BLaER1 treated with 17β-estradiol and CSF1 and Interleukin-3, amounts not matched to agents 10 nM and 100 nM (cell line): ENCODE measurements around the gene MAML3.

Source experiments
- H3K27ac ChIP-seq, 11 experiments: shearing (Covaris generic); formaldehyde crosslinking; 2 replicates each; pipeline ENCODE4 v1.8.1; 2022
- H3K27me3 ChIP-seq, 11 experiments: shearing (Covaris generic); formaldehyde crosslinking; 2 replicates each; pipeline ENCODE4 v1.8.1; 2022
- H3K36me3 ChIP-seq, 11 experiments: shearing (Covaris generic); formaldehyde crosslinking; 2 replicates each; pipeline ENCODE4 v1.8.1; 2022
- H3K4me1 ChIP-seq, 10 experiments: shearing (Covaris generic); formaldehyde crosslinking; 2 replicates each; pipeline ENCODE4 v1.8.1; 2022
- H3K4me2 ChIP-seq, 11 experiments: shearing (Covaris generic); formaldehyde crosslinking; 2 replicates each; pipeline ENCODE4 v1.8.1; 2022
- H3K4me3 ChIP-seq, 10 experiments: shearing (Covaris generic); formaldehyde crosslinking; 2 replicates each; pipeline ENCODE4 v1.8.1; 2022
- H3K9ac ChIP-seq, 11 experiments: shearing (Covaris generic); formaldehyde crosslinking; 2 replicates each; pipeline ENCODE4 v1.8.1; 2022
- H3K9me3 ChIP-seq, 11 experiments: shearing (Covaris generic); formaldehyde crosslinking; replicated peaks in 1 of 11; 2 replicates each; pipeline ENCODE4 v1.8.1; 2022
- H4K20me1 ChIP-seq, 11 experiments: shearing (Covaris generic); formaldehyde crosslinking; 2 replicates each; pipeline ENCODE4 v1.8.1; 2022
- Cebpa-rat ChIP-seq, 11 experiments: shearing (Covaris generic); IDR thresholded peaks; 2 replicates each; pipeline ENCODE4 v1.8.1; 2022

MAML3 gene

GRCh38 chr4:139986689-139987501 lies 167.1 kb downstream of the MAML3 start:
- Histone ChIP-seq H3K4me2 (peak overlapping the region in 3 of 11 experiments; percentile 4 to 79 (median 70); a peak in 4 of 22 replicates), H3K9ac (no peak overlapping the region), H3K4me3 (no peak overlapping the region), H3K36me3 (peaks cover 0 to 4% (median 0%) of the 10 kb centered on the region in 11 experiments; a peak in 5 of 22 replicates), H3K4me1 (peaks cover 0 to 80% (median 30%) of the 10 kb centered on the region in 10 experiments; a peak in 15 of 20 replicates), H3K27ac (0 out of 22 replicates have a peak overlapping the region, but pooled peaks of 1 of the 11 experiments have one; percentile 1), H3K27me3 (no peaks in the 10 kb centered on the region), H4K20me1 (no peaks in the 10 kb centered on the region; a peak in 2 of 22 replicates), H3K9me3 (peaks cover 5 to 21% (median 7%) of the 10 kb centered on the region in 11 experiments; a peak in 18 of 22 replicates)
- no peak for TF ChIP-seq Cebpa-rat (IDR thresholded peaks at IDR 0.05)

- Histone ChIP-seq H3K9me3 (peaks cover 0 to 16% (median 0%) of the 10 kb centered on the region in 11 experiments; a peak in 6 of 22 replicates), H3K4me3 (no peak overlapping the region), H3K36me3 (no peaks in the 10 kb centered on the region; a peak in 3 of 22 replicates), H3K27me3 (no peaks in the 10 kb centered on the region), H3K4me1 (peaks cover 0 to 86% (median 31%) of the 10 kb centered on the region in 10 experiments; a peak in 15 of 20 replicates), H4K20me1 (no peaks in the 10 kb centered on the region; a peak in 2 of 22 replicates), H3K9ac (no peak overlapping the region), H3K4me2 (peak overlapping the region in 3 of 11 experiments; percentile 62 to 79 (median 70); a peak in 5 of 22 replicates), H3K27ac (0 out of 22 replicates have a peak overlapping the region, but pooled peaks of 1 of the 11 experiments have one; percentile 1)
- TF ChIP-seq Cebpa-rat (IDR thresholded peaks at IDR 0.05) = no peak
These were observed 167.9 kb downstream of the MAML3 start for GRCh38 chr4:139986106-139986505.

- Histone ChIP-seq H3K27me3 (no peaks in the 10 kb centered on the region), H3K4me2 (peak overlapping the region in 4 of 11 experiments; percentile 14 to 79 (median 66); a peak in 7 of 22 replicates), H3K36me3 (peaks cover 0 to 2% (median 0%) of the 10 kb centered on the region in 11 experiments; a peak in 7 of 22 replicates), H4K20me1 (no peaks in the 10 kb centered on the region; a peak in 2 of 22 replicates), H3K27ac (no peak overlapping the region), H3K9ac (no peak overlapping the region), H3K4me1 (peaks cover 0 to 93% (median 33%) of the 10 kb centered on the region in 10 experiments; a peak in 15 of 20 replicates), H3K9me3 (peaks cover 0 to 16% (median 2%) of the 10 kb centered on the region in 11 experiments; a peak in 9 of 22 replicates), H3K4me3 (no peak overlapping the region)
- no peak for TF ChIP-seq Cebpa-rat (IDR thresholded peaks at IDR 0.05)
These were observed 168.6 kb downstream of the MAML3 start for GRCh38 chr4:139985401-139985800.

- Histone ChIP-seq H3K9ac (no peak overlapping the region; a peak in 1 of 22 replicates), H3K4me2 (peak overlapping the region in 6 of 11 experiments; percentile 13 to 79 (median 46); a peak in 10 of 22 replicates), H4K20me1 (no peaks in the 10 kb centered on the region; a peak in 2 of 22 replicates), H3K27me3 (no peaks in the 10 kb centered on the region), H3K27ac (peak overlapping the region in 2 of 11 experiments; percentile 5 to 46; a peak in 1 of 22 replicates), H3K4me1 (peaks cover 4 to 96% (median 37%) of the 10 kb centered on the region in 10 experiments), H3K9me3 (peaks cover 0 to 22% (median 9%) of the 10 kb centered on the region in 11 experiments; a peak in 12 of 22 replicates), H3K36me3 (peaks cover 0 to 10% (median 6%) of the 10 kb centered on the region in 11 experiments; a peak in 10 of 22 replicates), H3K4me3 (no peak overlapping the region)
- TF ChIP-seq Cebpa-rat (IDR thresholded peaks at IDR 0.05) = no peak
These were observed 169.5 kb downstream of the MAML3 start for GRCh38 chr4:139984471-139984870.

DNA sequence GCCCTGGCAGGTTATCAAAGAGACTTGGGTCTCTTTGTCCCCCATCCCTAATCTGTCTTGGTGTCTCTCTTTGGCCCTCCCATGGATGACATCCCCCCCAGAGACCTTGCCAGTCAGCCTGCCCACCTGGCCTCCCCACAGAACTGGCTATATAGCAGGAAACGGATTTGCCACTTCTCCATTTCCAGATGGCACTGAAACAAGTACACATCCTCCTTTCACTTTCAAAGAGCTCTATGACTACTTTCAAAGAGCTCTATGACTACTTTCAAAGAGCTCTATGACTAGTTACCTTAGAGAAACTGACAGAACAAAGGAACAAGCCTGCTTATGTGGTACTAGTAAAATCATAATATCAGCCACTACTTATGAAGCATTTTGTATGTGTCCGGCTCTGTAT lies 175.3 kb downstream of the MAML3 start:
- TF ChIP-seq Cebpa-rat (IDR thresholded peaks at IDR 0.05) = no peak
- peaks cover 59 to 94% (median 73%) of the 10 kb centered on the region in 10 experiments for H3K4me1 ChIP-seq
- H3K9me3 ChIP-seq = peaks cover 0 to 18% (median 8%) of the 10 kb centered on the region in 11 experiments; a peak in 12 of 22 replicates
- H3K27me3 ChIP-seq = no peaks in the 10 kb centered on the region
- peak overlapping the region in 10 of 11 experiments; percentile 10 to 92 (median 84); a peak in 18 of 22 replicates for H3K27ac ChIP-seq
- H4K20me1 ChIP-seq = no peaks in the 10 kb centered on the region
- H3K4me3 ChIP-seq = peak overlapping the region in 3 of 10 experiments; percentile 6 to 16 (median 12); a peak in 2 of 20 replicates
- peak overlapping the region in 5 of 11 experiments; percentile 38 to 76 (median 72); a peak in 7 of 22 replicates for H3K9ac ChIP-seq
- peak overlapping the region; percentile 75 to 96 (median 88) for H3K4me2 ChIP-seq
- H3K36me3 ChIP-seq = peaks cover 0 to 12% (median 8%) of the 10 kb centered on the region in 11 experiments; a peak in 8 of 22 replicates

GRCh38 chr4:139977838-139978609 lies 176.0 kb downstream of the MAML3 start:
- TF ChIP-seq Cebpa-rat (IDR thresholded peaks at IDR 0.05) = no peak
- no peaks in the 10 kb centered on the region for H3K27me3 ChIP-seq
- peak overlapping the region in 3 of 10 experiments; percentile 6 to 25 (median 16); a peak in 4 of 20 replicates for H3K4me3 ChIP-seq
- H3K4me1 ChIP-seq = peaks cover 66 to 97% (median 79%) of the 10 kb centered on the region in 10 experiments
- H3K9me3 ChIP-seq = peaks cover 0 to 12% (median 7%) of the 10 kb centered on the region in 11 experiments; a peak in 10 of 22 replicates
- H3K36me3 ChIP-seq = peaks cover 0 to 12% (median 8%) of the 10 kb centered on the region in 11 experiments; a peak in 8 of 22 replicates
- peak overlapping the region; percentile 75 to 96 (median 88) for H3K4me2 ChIP-seq
- peak overlapping the region; percentile 10 to 92 (median 82); a peak in 19 of 22 replicates for H3K27ac ChIP-seq
- H4K20me1 ChIP-seq = no peaks in the 10 kb centered on the region
- H3K9ac ChIP-seq = peak overlapping the region in 6 of 11 experiments; percentile 29 to 76 (median 69); a peak in 10 of 22 replicates

- H3K4me1 ChIP-seq = peaks cover 69 to 99% (median 86%) of the 10 kb centered on the region in 10 experiments
- H3K9me3 ChIP-seq = peaks cover 0 to 11% (median 7%) of the 10 kb centered on the region in 11 experiments; a peak in 10 of 22 replicates
- H3K27me3 ChIP-seq = no peaks in the 10 kb centered on the region
- peak overlapping the region; percentile 75 to 96 (median 88) for H3K4me2 ChIP-seq
- H3K9ac ChIP-seq = peak overlapping the region; percentile 19 to 76 (median 66); a peak in 18 of 22 replicates
- peak in 7 of 11 experiments; percentile 37 to 88 (median 45); a peak in 10 of 22 replicates for TF ChIP-seq Cebpa-rat (IDR thresholded peaks at IDR 0.05)
- no peaks in the 10 kb centered on the region for H4K20me1 ChIP-seq
- peaks cover 0 to 12% (median 8%) of the 10 kb centered on the region in 11 experiments; a peak in 8 of 22 replicates for H3K36me3 ChIP-seq
- peak overlapping the region in 4 of 10 experiments; percentile 6 to 41 (median 16); a peak in 4 of 20 replicates for H3K4me3 ChIP-seq
- H3K27ac ChIP-seq = peak overlapping the region; percentile 21 to 92 (median 85)
These were observed 178.1 kb downstream of the MAML3 start for GRCh38 chr4:139975830-139976272.
